GM19043 (cell line): ENCODE results near the gene KCTD7.
A peak's percentile ranks its signal among the peaks of the same experiment; 100 is the strongest.
"Not testable (repeated sequence)": the region's sequence is repeated elsewhere in the genome, so short reads cannot be mapped to it uniquely, and the experiment has no call there.

Experiments used
- ATAC-seq: cut with Tn5 transposase; IDR thresholded peaks from one replicate; pipeline ENCODE4 v1.9.1; 2021; ENCODE audit warnings: low read depth; ENCODE audit not compliant: unreplicated experiment

The KCTD7 gene

GRCh38 chr7:66643395-66643794 lies 14.7 kb downstream of the KCTD7 start:
- no peak for ATAC-seq

DNA sequence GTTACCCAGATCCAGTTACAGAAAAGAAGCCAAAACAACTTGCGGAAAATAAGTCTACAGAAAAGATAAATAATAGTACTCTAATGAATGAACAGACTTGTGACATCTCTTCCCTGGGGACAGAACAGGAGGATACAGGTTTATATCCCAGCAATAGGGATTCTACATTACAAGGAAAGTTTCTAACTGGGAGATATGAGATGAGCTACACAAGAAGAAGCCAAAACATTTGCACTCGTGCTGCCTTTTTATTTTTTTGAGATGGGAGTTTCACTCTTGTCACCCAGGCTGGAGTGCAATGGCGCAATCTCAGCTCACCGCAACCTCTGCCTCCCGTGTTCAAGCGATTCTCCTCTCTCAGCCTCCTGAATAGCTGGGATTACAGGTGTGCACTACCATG lies 22.3 kb downstream of the KCTD7 start:
- ATAC-seq = not testable (repeated sequence)

DNA sequence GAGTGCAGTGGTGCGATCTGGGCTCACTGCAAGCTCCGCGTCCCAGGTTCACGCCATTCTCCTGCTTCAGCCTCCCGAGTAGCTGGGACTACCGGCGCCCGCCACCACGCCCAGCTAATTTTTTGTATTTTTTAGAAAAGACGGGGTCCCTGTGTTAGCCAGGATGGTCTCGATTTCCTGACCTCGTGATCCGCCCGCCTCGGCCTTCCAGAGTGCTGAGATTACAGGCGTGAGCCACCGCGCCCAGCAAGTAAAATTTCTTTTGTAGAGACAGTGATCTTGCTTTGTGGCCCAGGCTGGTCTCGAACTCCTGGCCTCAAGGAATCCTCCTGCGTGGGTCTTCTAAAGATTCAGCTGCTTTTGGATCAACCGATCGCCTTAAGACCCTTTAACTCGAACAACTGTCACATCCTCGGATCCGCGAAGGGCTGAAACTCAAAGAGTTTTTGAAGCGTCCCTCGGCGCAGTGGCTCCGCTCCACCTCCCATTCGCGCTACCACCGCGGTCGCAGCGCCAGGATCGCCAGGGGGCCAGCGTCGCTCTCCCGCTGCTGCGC lies 25.1 kb downstream of the KCTD7 start:
- ATAC-seq = not testable (repeated sequence)

GRCh38 chr7:66654275-66655112 lies 25.8 kb downstream of the KCTD7 start:
- ATAC-seq = peak; percentile 86

DNA sequence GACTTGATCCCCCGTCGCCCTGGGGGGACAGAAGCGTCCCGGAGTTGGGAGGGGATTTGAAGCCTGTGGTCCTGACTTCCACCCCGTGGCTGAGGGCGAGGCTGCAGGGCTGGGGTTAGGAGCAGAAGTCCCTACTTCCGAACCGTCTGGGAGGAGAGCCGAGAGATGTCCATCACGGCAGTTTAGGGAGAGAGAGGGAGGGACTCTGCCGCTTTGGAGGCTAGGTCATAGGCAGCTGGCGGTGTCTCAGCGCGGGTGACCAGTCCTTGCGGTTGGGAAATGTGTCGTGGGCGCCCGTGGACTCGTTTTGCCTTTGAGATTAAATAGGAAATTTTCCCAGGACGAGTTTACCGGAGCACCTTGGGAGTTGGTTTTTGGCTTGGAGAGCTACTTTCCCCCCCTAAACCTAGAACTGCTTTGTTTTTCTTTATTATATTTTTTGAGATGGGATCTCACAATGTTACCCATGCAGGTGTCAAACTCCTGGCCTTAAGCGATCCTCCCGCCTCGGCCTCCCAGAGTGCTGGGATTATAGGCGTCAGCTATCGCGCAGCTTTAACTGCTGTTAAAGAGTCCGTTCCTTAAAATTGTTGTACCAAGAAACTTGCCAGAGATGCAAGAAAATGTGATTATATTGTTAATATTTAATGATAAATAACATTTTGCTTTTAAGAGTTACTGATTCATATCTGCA lies 26.6 kb downstream of the KCTD7 start:
- ATAC-seq = peak; percentile 9

GRCh38 chr7:66655826-66656485 lies 27.3 kb downstream of the KCTD7 start:
- ATAC-seq = not testable (repeated sequence)

DNA sequence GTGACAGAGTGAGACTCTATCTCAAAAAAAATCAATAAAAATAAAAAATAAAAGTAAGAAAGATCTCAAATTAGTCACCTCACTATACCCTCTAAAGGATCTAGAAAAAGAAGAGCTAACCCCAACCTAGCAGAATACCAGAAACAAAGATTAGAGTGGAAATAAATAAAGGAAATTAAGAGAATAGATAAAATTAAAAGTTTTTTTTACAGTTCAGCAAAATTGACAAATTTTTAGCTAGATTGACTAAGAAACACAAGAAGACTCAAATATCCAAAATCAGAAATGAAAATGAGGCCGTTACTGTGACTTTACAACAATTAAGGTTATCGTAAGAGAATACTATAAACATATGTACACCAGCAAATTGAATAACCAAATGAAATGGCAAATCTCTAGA lies 29.1 kb downstream of the KCTD7 start:
- ATAC-seq = no peak

- ATAC-seq = no peak
Observed at GRCh38 chr7:66662646-66663264, 34.1 kb downstream of the KCTD7 start.

- ATAC-seq = no peak
Observed at GRCh38 chr7:66664590-66665293, 36.1 kb downstream of the KCTD7 start.

GRCh38 chr7:66666313-66666952 lies 37.8 kb downstream of the KCTD7 start:
- no peak for ATAC-seq

- ATAC-seq = no peak
Observed at GRCh38 chr7:66667023-66667728, 38.5 kb downstream of the KCTD7 start.

DNA sequence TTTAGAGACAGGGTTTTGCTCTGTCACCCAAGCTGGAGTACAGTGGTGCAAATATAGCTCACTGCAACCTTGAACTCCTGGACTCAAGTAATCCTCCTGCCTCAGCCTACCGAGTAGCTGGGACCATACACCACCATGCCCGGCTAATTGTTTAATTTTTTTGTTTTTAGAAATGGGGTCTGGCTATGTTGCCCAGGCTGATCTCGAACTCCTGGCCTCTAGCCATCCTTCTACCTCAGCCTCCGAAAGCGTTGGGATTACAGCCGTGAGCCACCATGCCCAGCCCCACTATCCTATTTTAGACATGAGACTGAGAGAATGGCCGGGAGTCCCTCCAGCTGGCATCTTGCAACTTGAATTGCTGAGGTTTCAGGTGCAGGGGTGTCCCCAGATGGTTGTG lies 39.4 kb downstream of the KCTD7 start:
- no peak for ATAC-seq

DNA sequence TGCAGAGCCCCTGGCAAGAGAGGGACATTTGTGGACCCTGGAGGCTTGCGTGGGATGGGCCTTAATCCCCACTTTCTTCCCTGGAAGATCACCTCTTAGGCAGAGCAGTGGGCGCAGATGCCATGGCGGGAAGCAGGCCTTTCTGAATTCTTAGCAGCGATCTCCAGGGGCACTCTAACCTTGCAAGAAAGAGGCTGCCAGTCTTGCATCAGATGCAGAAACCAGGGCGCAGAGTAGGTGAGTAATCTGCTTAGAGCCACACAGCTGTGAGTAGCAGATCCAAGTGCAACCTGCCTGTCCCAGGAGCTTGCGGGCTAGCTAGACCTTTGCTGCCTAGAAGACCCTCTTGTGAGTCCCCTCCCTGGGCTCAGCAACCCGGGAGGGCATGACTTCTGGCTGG lies 40.0 kb downstream of the KCTD7 start:
- ATAC-seq = no peak

GRCh38 chr7:66669088-66669487 lies 40.4 kb downstream of the KCTD7 start:
- no peak for ATAC-seq

GRCh38 chr7:66669496-66669895 lies 40.8 kb downstream of the KCTD7 start:
- ATAC-seq = no peak

DNA sequence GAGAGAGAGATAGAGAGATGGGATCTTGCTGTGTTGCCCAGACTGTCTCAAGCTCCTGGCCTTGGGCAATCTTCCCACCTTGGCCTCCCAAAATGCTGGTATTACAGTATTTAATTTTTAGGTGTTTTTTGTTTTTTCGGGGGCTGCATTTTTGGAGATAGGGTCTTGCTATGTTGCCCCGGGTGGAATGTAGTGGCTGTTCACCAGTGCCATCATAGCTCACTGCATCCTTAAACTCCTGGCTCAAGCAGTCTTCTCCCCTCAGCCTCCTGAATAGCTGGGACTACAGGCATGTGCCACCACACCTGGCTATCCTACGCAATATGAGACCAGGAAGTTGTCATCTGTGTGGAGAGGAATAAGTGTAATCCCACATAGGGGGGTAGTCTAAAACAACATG lies 42.4 kb downstream of the KCTD7 start:
- no peak for ATAC-seq

- ATAC-seq = not testable (repeated sequence)
Observed at GRCh38 chr7:66671486-66671885, 42.8 kb downstream of the KCTD7 start.

DNA sequence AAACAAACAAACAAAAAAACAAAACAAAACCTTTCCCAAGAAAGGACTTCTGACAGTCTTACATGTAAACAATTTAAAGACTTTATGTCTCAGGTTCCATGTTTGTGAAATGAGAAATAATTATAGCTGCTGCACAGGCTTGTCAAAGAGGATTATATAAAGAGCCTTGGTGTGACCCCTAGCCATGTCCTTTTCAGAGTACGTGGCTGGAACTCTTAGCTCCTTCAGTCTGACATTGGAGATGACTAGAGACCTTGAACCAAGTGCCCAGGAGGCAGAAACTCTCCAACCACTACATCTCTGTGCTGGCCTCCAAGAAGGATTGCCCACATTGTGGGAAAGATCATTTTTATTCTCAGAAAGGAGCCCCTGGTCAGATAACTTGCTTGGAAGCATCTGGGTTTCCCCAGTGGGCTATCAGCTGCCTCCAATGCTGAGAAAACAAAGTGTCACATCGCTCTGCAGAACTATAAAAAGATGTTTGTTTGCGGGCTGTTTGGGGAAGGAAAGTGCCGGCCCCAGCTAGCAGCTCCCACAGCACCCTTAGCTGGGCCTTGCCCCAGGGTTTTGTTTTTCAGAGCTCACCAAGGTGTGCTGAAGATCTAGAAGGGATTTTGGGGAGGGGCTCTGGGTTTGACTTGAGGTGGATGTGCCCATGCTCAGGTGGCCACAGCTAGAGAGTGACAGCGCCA lies 43.9 kb downstream of the KCTD7 start:
- not testable (repeated sequence) for ATAC-seq
